WTC11 (cell line): ENCODE data around the gene BICD1.

ENCODE experiments used
- ARID4B ChIP-seq: sonication (generic); formaldehyde crosslinking; IDR thresholded peaks from 2 replicates; pipeline ENCODE4 v1.8.0; 2023; ENCODE audit warnings: missing genetic modification reagents, mild to moderate bottlenecking, borderline replicate concordance
- CTCF ChIP-seq: fragments of 200-600 bp; IDR thresholded peaks from 2 replicates; pipeline ENCODE4 v1.8.0; 2022; ENCODE audit warnings: antibody characterized with exemption
- ETV6 ChIP-seq: sonication (generic); formaldehyde crosslinking; IDR thresholded peaks from 2 replicates; pipeline ENCODE4 v1.8.1; 2022; ENCODE audit warnings: mild to moderate bottlenecking, missing genetic modification reagents
- FOXK1 ChIP-seq: sonication (generic); formaldehyde crosslinking; IDR thresholded peaks from 2 replicates; pipeline ENCODE4 v1.8.0; 2022; ENCODE audit warnings: mild to moderate bottlenecking, moderate library complexity, missing genetic modification reagents
- GABPB1 ChIP-seq: sonication (generic); formaldehyde crosslinking; IDR thresholded peaks from 2 replicates; pipeline ENCODE4 v1.8.1; 2023; ENCODE audit warnings: mild to moderate bottlenecking, missing genetic modification reagents
- HMGA2 ChIP-seq: fragments of 250-450 bp; sonication (Bioruptor Pico); IDR thresholded peaks from 2 replicates; pipeline ENCODE4 v1.4.0; 2021; ENCODE audit warnings: mild to moderate bottlenecking, moderate library complexity
- NR3C1 ChIP-seq: sonication (generic); formaldehyde crosslinking; conservative IDR thresholded peaks from 2 replicates; pipeline ENCODE4 v1.8.1; 2023; ENCODE audit warnings: low read depth, mild to moderate bottlenecking, missing genetic modification reagents
- RELA ChIP-seq: sonication (generic); formaldehyde crosslinking; IDR thresholded peaks from 2 replicates; pipeline ENCODE4 v1.8.1; 2022; ENCODE audit warnings: missing genetic modification reagents, mild to moderate bottlenecking, borderline replicate concordance
- TF ChIP-seq, protein P1 (sequence below): sonication (generic); formaldehyde crosslinking; conservative IDR thresholded peaks from 2 replicates; pipeline ENCODE4 v1.8.1; 2022; ENCODE audit warnings: mild to moderate bottlenecking, missing genetic modification reagents
- TF ChIP-seq, protein P2 (sequence below): sonication (generic); formaldehyde crosslinking; IDR thresholded peaks from 2 replicates; pipeline ENCODE4 v1.8.0; 2022; ENCODE audit warnings: mild to moderate bottlenecking, missing genetic modification reagents
- TF ChIP-seq, protein P3 (sequence below): sonication (generic); formaldehyde crosslinking; IDR thresholded peaks from 2 replicates; pipeline ENCODE4 v1.8.1; 2023; ENCODE audit warnings: mild to moderate bottlenecking, missing genetic modification reagents
- TF ChIP-seq, protein P4 (sequence below): sonication (generic); formaldehyde crosslinking; IDR thresholded peaks from 2 replicates; pipeline ENCODE4 v1.8.1; 2022; ENCODE audit warnings: low read depth, mild to moderate bottlenecking, moderate library complexity, missing genetic modification reagents, borderline replicate concordance
- TF ChIP-seq, protein P5 (sequence below): sonication (generic); formaldehyde crosslinking; IDR thresholded peaks from 2 replicates; pipeline ENCODE4 v1.8.0; 2023; ENCODE audit warnings: mild to moderate bottlenecking, missing genetic modification reagents
- TF ChIP-seq, protein P6 (sequence below): sonication (generic); formaldehyde crosslinking; IDR thresholded peaks from 2 replicates; pipeline ENCODE4 v1.8.1; 2023; ENCODE audit warnings: mild to moderate bottlenecking, moderate library complexity, missing genetic modification reagents

GRCh38 chr12:32266756-32267155 is 160.1 kb downstream of the BICD1 start:
- TF ChIP-seq CTCF (no peak), ARID4B (no peak), ETV6 (CRISPR knock-in tag) (no peak), GABPB1 (CRISPR knock-in tag) (no peak), FOXK1 (no peak), RELA (no peak), HMGA2 (CRISPR knock-in tag) (no peak), NR3C1 (CRISPR knock-in tag) (no peak)
- TF ChIP-seq, protein P1, sequence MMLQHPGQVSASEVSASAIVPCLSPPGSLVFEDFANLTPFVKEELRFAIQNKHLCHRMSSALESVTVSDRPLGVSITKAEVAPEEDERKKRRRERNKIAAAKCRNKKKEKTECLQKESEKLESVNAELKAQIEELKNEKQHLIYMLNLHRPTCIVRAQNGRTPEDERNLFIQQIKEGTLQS (CRISPR knock-in tag): no peak
- TF ChIP-seq, protein P2, sequence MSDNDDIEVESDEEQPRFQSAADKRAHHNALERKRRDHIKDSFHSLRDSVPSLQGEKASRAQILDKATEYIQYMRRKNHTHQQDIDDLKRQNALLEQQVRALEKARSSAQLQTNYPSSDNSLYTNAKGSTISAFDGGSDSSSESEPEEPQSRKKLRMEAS (CRISPR knock-in tag): no peak
- TF ChIP-seq, protein P3, sequence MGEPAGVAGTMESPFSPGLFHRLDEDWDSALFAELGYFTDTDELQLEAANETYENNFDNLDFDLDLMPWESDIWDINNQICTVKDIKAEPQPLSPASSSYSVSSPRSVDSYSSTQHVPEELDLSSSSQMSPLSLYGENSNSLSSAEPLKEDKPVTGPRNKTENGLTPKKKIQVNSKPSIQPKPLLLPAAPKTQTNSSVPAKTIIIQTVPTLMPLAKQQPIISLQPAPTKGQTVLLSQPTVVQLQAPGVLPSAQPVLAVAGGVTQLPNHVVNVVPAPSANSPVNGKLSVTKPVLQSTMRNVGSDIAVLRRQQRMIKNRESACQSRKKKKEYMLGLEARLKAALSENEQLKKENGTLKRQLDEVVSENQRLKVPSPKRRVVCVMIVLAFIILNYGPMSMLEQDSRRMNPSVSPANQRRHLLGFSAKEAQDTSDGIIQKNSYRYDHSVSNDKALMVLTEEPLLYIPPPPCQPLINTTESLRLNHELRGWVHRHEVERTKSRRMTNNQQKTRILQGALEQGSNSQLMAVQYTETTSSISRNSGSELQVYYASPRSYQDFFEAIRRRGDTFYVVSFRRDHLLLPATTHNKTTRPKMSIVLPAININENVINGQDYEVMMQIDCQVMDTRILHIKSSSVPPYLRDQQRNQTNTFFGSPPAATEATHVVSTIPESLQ (CRISPR knock-in tag): no peak
- TF ChIP-seq, protein P4, sequence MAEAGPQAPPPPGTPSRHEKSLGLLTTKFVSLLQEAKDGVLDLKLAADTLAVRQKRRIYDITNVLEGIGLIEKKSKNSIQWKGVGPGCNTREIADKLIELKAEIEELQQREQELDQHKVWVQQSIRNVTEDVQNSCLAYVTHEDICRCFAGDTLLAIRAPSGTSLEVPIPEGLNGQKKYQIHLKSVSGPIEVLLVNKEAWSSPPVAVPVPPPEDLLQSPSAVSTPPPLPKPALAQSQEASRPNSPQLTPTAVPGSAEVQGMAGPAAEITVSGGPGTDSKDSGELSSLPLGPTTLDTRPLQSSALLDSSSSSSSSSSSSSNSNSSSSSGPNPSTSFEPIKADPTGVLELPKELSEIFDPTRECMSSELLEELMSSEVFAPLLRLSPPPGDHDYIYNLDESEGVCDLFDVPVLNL (CRISPR knock-in tag): no peak
- TF ChIP-seq, protein P5, sequence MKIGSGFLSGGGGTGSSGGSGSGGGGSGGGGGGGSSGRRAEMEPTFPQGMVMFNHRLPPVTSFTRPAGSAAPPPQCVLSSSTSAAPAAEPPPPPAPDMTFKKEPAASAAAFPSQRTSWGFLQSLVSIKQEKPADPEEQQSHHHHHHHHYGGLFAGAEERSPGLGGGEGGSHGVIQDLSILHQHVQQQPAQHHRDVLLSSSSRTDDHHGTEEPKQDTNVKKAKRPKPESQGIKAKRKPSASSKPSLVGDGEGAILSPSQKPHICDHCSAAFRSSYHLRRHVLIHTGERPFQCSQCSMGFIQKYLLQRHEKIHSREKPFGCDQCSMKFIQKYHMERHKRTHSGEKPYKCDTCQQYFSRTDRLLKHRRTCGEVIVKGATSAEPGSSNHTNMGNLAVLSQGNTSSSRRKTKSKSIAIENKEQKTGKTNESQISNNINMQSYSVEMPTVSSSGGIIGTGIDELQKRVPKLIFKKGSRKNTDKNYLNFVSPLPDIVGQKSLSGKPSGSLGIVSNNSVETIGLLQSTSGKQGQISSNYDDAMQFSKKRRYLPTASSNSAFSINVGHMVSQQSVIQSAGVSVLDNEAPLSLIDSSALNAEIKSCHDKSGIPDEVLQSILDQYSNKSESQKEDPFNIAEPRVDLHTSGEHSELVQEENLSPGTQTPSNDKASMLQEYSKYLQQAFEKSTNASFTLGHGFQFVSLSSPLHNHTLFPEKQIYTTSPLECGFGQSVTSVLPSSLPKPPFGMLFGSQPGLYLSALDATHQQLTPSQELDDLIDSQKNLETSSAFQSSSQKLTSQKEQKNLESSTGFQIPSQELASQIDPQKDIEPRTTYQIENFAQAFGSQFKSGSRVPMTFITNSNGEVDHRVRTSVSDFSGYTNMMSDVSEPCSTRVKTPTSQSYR (CRISPR knock-in tag): no peak
- TF ChIP-seq, protein P6, sequence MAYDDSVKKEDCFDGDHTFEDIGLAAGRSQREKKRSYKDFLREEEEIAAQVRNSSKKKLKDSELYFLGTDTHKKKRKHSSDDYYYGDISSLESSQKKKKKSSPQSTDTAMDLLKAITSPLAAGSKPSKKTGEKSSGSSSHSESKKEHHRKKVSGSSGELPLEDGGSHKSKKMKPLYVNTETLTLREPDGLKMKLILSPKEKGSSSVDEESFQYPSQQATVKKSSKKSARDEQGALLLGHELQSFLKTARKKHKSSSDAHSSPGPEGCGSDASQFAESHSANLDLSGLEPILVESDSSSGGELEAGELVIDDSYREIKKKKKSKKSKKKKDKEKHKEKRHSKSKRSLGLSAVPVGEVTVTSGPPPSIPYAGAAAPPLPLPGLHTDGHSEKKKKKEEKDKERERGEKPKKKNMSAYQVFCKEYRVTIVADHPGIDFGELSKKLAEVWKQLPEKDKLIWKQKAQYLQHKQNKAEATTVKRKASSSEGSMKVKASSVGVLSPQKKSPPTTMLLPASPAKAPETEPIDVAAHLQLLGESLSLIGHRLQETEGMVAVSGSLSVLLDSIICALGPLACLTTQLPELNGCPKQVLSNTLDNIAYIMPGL (CRISPR knock-in tag): no peak
